Fibroblast of the conjunctiva (primary cell): ENCODE data around the gene AMDHD2.
"Not testable (repeated sequence)": the region's sequence is repeated elsewhere in the genome, so short reads cannot be mapped to it uniquely, and the experiment has no call there.

ENCODE experiments used
- DNase-seq: peaks from one replicate; pipeline ENCODE4 v3.0.0-alpha.2; 2010; ENCODE audit warnings: low read depth

The AMDHD2 gene

DNA sequence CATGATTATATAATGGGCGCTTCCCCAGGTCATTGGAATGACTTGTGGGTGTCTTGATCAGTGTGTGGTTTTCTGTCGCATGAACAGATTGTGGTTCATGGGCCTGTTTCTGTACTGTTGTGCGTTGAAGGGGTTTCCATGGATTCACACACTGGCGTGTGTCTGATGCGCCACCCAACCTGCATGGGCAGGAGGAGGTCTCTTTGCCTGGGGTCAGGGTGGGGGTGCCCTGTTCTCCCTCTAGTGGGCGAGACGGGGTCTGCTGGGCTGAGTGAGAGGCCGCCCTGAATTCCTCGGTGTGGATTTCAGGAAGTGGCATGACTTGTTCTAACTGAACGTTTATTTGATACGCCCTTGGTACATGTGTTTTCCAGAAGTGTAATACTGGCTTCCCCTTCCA, 60.0 kb downstream of the AMDHD2 start:
- DNase-seq: not testable (repeated sequence)

DNA sequence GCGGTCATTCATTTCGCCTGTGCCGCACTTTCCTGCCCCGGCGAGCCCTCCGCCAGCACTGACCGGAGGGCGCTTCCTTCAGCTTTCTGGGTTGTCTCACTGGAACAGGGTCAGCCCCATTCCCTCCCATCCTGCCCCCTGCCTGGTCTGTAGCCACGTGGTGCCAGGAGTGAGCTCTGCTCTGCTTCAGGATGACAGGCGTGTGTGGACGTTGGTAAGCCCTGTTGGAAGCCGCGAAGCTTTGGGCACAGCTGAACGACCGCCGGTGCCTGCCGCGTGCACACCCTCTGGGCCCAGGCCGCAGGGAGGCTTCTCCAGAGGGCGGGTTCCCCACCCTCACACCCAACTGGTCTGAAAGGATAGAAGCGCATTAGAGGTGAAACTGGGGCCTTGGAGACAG, 60.6 kb downstream of the AMDHD2 start:
- DNase-seq: not testable (repeated sequence)
